HG03175 (cell line): ENCODE measurements around the gene LIN28B.
"Not testable (repeated sequence)": the region's sequence is repeated elsewhere in the genome, so short reads cannot be mapped to it uniquely, and the experiment has no call there.

ENCODE experiments used
- ATAC-seq: cut with Tn5 transposase; IDR thresholded peaks from one replicate; pipeline ENCODE4 v1.9.1; 2021; ENCODE audit warnings: mild to moderate bottlenecking, moderate library complexity; ENCODE audit not compliant: unreplicated experiment

The LIN28B gene

DNA sequence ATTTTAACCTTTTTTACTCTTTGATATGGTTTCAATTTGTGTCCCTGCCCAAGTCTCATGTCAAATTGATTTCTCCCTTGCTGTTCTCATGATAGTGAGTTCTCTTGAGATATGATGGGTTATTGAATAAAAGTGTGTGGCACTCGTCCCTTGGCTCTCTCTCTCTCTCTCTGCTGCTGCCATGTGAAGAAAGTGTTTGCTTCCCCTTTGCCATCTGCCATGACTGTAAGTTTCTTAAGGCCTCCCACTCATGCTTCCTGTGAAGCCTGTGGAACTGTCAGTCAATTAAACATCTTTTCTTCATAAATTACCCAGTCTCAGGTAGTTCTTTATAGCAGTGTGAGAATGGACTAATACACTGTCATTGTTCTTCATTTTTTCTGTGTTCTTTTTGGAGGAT lies 48.5 kb downstream of the LIN28B start:
- ATAC-seq = no peak

DNA sequence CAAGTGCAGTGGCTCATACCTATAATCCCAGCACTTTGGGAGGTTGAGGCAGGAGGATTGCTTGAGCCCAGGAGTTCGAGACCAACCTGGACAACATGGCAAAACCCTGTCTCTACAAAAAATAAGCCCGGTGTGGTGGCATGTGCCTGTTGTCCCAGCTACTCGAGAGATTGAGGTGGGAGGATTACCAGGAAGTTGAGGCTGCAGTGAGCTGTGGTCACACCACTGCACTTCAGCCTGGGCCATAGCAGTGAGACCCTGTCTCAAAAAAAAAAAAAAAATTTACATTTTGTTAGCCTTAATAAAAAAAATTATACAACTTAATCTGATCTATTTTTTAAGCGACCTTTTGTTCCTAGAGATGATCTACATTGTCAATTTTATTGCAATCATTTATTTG lies 56.6 kb downstream of the LIN28B start:
- not testable (repeated sequence) for ATAC-seq

DNA sequence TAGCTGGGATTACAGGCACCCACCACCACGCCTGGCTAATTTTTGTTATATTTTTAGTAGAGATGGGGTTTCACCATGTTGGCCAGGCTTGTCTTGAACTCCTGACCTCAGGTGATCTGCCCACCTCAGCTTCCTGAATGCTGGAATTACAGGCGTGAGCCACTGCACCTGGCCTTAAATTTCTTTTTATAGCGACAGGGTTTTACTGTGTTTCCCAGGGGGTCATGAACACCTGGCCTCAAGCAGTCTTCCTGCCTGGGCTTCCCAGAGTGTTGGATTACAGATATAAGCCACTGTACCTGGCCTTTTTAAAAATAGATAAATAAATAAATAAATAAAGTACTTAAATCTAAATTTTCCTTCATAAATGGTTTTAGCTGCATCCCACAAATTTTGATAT lies 57.5 kb downstream of the LIN28B start:
- no peak for ATAC-seq

GRCh38 chr6:105014954-105015353 lies 58.0 kb downstream of the LIN28B start:
- ATAC-seq = no peak

DNA sequence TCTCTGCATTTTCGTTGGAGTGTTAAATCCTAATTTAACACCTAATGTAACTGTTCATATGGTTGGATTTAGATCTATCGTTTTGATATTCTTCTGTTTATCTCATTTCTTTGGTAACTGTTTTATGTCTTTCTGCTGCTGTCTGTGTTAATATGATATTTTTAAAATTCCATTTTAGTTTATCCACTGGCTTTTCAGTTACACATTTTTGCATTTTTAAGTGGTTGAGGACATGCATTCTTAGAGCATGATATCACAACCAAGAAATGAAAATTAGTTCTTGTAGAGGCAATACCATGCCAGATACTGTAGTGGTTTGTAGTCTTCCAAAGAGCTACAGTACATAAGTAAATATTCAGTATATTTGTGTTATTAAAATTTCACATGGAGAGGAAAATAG lies 58.6 kb downstream of the LIN28B start:
- no peak for ATAC-seq

GRCh38 chr6:105019285-105019684 lies 62.4 kb downstream of the LIN28B start:
- ATAC-seq = no peak

GRCh38 chr6:105021399-105021798 lies 64.5 kb downstream of the LIN28B start:
- no peak for ATAC-seq

GRCh38 chr6:105022416-105022815 lies 65.5 kb downstream of the LIN28B start:
- no peak for ATAC-seq

GRCh38 chr6:105024803-105025202 lies 67.9 kb downstream of the LIN28B start:
- ATAC-seq = no peak

- ATAC-seq = no peak
Observed at GRCh38 chr6:105028898-105029297, 72.0 kb downstream of the LIN28B start.

DNA sequence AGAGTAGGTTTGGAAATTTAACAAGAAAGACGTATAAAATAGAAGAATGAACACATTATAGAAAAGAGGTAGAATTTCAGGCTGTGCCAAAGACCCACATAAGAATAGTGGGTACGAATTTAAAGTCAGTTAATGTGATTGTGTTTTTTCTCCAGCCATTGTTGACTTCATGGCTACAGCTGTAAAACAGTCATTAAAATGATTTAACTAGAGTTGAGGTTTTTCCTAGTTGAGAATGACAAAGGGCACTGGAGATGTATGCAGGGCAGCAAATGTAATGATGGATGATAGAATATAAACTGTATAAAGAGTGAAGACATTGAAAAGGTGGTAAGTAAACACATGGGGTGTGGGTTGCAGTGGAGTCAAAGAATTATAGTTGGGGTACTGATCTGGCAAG lies 72.7 kb downstream of the LIN28B start:
- ATAC-seq = no peak

DNA sequence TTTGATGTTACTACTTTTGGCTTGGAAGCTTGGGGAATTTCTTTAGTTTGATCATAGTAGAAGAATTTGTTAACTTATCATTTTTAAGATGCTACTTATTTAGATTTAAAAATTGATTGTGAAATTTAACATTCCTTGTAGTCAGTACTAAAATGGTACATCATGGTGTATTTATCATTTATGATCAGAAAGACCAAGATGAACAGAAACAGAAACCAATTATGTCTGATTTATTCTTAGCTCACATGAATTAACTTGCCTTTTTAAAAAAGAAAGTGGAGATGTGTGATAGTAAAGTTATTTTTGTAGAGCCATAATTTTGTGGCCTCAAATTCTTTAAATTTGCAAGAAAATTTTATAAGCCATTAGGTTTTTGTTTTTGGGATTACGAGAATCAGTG lies 77.6 kb downstream of the LIN28B start:
- no peak for ATAC-seq

DNA sequence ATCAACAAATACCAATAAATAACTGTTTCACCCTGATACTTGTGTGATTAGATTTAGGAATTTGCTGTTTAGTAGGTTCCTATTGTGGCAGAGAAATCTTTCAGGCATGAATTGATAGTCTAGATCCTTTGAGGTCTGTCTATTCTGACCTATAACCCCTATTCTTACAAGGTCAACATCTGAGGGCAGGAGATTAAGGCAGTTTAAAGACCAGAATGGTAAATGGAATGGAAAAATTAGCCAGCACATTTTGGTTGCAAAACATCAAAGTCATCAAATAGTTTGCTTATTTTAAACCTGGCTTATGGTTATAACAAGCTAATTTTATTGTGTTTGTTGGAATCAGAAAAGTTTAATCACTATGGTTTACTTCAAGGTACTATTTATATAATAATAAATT lies 78.4 kb downstream of the LIN28B start:
- no peak for ATAC-seq

DNA sequence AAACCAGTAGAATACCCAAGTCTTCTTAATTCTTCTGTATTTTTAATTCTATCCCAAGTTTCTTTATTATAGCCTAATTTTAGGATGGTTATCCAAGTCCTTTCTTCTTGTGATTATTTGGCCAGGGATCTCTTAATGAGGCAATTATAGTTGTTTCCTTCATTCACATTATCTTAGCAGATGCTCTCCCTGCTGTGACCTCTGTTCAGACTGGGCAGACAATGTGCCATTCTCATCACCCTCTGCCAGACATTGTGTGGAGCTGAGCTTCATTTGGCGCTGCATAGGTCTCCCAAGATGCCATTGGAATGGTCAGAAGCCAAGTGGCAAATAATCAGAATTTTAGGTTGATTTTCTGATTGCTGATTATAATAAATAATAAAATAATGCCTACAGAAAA lies 79.4 kb downstream of the LIN28B start:
- no peak for ATAC-seq

DNA sequence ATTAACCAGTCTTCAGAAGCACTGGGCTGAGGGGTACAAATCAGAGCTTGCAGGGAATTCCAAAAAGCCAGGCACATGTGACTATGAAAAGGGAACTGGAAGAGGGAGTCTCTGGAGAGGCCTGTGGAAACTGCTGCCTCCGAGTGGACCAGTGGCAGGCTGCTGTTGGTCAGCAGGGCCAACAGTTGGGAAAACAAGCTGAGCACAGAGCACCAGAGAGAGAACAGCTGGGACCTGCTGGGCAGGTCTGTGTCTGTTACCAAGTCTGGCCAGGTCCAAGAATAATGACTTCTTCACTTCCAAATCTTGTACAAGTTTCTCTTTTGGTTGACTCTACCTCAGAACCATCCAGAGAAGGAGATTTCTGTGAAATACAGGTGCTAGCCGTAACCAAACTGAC lies 81.4 kb downstream of the LIN28B start:
- ATAC-seq = no peak

DNA sequence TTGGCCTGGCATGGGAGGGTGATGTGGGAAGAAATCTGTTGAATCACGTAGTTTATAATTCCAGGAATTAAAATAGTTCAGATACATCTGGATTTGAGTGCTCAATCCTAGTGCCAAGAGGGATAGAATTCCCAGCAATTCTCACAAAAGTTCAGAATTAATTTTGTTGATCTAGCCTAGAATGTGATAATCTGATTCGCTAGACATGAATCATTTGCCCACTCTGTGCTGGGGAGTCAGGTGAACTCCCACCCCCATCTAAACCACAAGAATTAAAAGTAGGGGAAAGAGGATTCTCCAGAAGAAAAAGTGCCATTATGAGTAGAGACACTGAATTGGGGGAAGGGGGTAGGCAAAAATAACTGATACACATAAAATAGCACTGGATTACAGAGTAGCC lies 85.0 kb downstream of the LIN28B start:
- no peak for ATAC-seq

- ATAC-seq = no peak
Observed at GRCh38 chr6:105042648-105043047, 85.7 kb downstream of the LIN28B start.

DNA sequence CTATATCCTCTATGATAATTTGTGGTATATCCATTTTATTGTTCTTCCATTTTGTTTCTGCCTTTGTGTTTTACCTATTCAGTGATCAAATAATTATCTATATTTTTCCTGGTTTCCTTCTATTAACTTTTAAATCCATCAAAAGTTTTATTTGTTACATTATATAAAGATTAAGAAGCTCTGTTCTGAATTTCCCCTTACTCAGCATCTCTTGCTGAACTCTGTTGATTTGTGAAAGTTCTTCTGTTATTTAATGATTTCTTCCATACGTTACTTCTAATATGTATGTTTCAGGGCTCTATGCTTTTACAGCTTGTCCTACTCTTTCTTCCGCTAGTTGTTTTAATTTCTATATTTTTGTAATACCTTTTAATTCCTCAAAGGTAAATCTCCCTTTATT lies 87.1 kb downstream of the LIN28B start:
- ATAC-seq = no peak

GRCh38 chr6:105045526-105045925 lies 88.6 kb downstream of the LIN28B start:
- ATAC-seq = no peak

GRCh38 chr6:105051941-105052471 lies 95.1 kb downstream of the LIN28B start:
- no peak for ATAC-seq

DNA sequence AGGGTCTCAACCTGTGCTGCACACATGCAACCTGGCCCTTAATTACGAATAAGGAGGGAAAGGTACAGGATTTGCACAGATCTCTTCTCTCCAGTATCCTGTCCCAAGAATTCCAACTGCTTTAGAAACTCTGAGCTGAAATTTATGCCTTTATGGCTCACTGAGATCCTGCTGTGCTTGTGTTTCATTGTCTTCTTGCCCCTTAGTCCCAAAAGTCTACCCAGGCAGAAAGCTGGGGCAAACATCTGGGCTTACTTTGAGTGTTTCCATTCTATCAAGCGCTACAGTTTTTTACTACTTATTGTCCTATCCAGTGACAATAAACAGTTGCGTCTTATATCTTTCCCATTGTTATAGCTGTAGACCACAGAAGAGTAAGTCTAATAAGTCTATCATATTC lies 99.7 kb downstream of the LIN28B start:
- no peak for ATAC-seq

GRCh38 chr6:105057160-105057559 lies 100.3 kb downstream of the LIN28B start:
- no peak for ATAC-seq

- no peak for ATAC-seq
Observed at GRCh38 chr6:105058316-105058715, 101.4 kb downstream of the LIN28B start.

DNA sequence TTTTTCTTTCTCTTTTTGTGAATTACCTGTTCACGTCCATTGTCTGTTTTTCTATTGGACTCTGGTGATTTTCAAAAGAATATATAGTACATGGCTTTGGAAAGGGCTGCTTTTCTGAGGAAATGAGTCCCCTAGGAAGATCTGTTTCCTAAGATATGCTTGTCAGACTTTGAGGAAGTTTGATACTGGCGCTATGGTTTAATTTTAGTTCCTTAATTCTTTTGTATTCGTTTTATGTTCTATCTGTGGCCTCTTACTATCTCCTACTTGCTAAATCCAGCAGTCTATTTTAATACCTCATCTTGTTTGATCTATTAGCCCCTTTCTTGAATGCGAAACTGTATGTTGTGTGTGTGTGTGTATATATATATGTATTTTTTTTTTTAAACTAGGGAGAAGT lies 101.9 kb downstream of the LIN28B start:
- no peak for ATAC-seq
